ENCODE results near the gene C21orf91.

GRCh38 chr21:17783003-17783402 is 36.2 kb downstream of the C21orf91 start:
- no peak for TF ChIP-seq CTCF (conservative IDR thresholded peaks at IDR 0.05; ENCODE audit: low read length)
- no peak for TF ChIP-seq EZH2phosphoT487 (IDR thresholded peaks at IDR 0.05; ENCODE audit: borderline replicate concordance)

Data from Loucy (cell line).